ENCODE measurements around the gene SHANK2. TPM values are rescaled to one million over a fixed set of nuclear protein-coding genes. Genes with fewer than 3 reads are reported as not detected.

SHANK2 gene
- total RNA-seq, 1 donor from 2014 or later = 0.20 TPM

DNA sequence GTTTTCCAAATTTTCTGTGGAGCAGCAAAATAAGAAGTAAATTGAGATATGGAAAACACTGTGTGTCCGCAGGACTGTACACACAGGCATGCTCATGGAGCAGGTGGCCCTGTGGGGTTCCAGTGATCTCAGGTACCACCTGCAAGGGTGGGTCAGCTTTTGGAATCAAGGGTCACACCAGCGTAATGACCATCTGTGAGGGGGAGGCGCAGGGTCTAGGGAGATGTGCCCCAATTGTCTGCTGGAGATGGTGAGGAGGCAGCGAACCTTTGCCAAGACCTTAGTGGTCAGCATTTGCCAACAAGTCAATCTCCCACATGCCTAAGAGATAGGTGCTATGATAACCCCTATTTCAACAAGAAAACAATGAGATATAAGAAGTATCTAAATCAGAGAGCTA is 49.4 kb downstream of the SHANK2 start:
- DNase-seq (ENCODE audit: low read depth in 2 of 2) = no peak

GRCh38 chr11:71202598-71202944 is 49.8 kb downstream of the SHANK2 start:
- DNase-seq (ENCODE audit: low read depth in 2 of 2) = no peak

Other genes with a start within 250 kb of the SHANK2 start
- gene DHCR7, start 195.8 kb upstream of the SHANK2 start, total RNA-seq = 38.3 and 38.6 TPM in 2 replicates
- gene NADSYN1, start 200.6 kb upstream of the SHANK2 start, total RNA-seq = 67.9 and 69.7 TPM in 2 replicates